ENCODE data around the gene CAND1. TPM values are rescaled to one million over a fixed set of nuclear protein-coding genes. Genes with fewer than 3 reads are reported as not detected.

The CAND1 gene
- total RNA-seq (2022; extraction: Qiagen RNA extraction; ENCODE audit: low read depth), result 59.8 to 119 TPM (median 93.9 TPM) in 5 replicates

GRCh38 chr12:67268896-67269632 is at the start of gene CAND1:
Gene CAND1 (plus strand): TSS chr12:67269358. CDS start chr12:67269718, 360 bp downstream.

All from A549 treated with DMSO at 1 μM for 4 hours (cell line).